Stomach (tissue), 9 donors: ENCODE results near the gene CWC25. TPM values are rescaled to one million over a fixed set of nuclear protein-coding genes. Genes with fewer than 3 reads are reported as not detected.
A peak's percentile ranks its signal among the peaks of the same experiment; 100 is the strongest.

ENCODE experiments used
- DNase-seq, 2 donors: peaks; one replicate each; pipeline versions ENCODE4 v3.0.0 to v3.0.0-alpha.2; 2013 to 2019
- H3K27ac ChIP-seq, 5 donors: fragments of 200-600 bp in 4 of 5; sonication (generic) in 4 of 5; one replicate each; pipeline ENCODE4 v1.5.1; 2013 to 2019; ENCODE audit warnings: mild to moderate bottlenecking in 1 of 5, moderate library complexity in 1 of 5
- H3K27me3 ChIP-seq, 3 donors: fragments of 200-600 bp; sonication (generic); one replicate each; pipeline ENCODE4 v1.5.1; 2017 to 2019; ENCODE audit warnings: mixed run types in 1 of 3
- H3K36me3 ChIP-seq, 4 donors: fragments of 200-600 bp; sonication (generic); 1 replicate in 3 of 4; 2 replicates in 1 of 4; pipeline ENCODE4 v1.5.1; 2016 to 2019
- H3K4me1 ChIP-seq, 4 donors: fragments of 200-600 bp; sonication (generic); one replicate each; pipeline ENCODE4 v1.5.1; 2016 to 2019
- H3K4me3 ChIP-seq, 4 donors: fragments of 200-600 bp; sonication (generic) in 3 of 4; one replicate each; pipeline ENCODE4 v1.5.1; 2016 to 2019; ENCODE audit warnings: mild to moderate bottlenecking in 1 of 4
- H3K9me3 ChIP-seq, 4 donors: fragments of 200-600 bp; sonication (generic); one replicate each; pipeline ENCODE4 v1.5.1; 2016 to 2019
- CTCF ChIP-seq, 7 experiments: fragments of 450-650 bp in 4 of 7; fragments of 200-600 bp in 3 of 7; sonication (generic) in 3 of 7; IDR thresholded peaks; one replicate each; pipeline ENCODE4 v1.5.1; 2016 to 2019; ENCODE audit warnings: antibody characterized with exemption in 7 of 7, control low read depth in 2 of 7, mild to moderate bottlenecking in 1 of 7
- EP300 ChIP-seq: sonication (generic); formaldehyde crosslinking; IDR thresholded peaks from one replicate; pipeline ENCODE4 v1.6.1; 2017; ENCODE audit warnings: antibody characterized with exemption
- POLR2A ChIP-seq, 4 donors: fragments of 450-650 bp; IDR thresholded peaks; one replicate each; pipeline ENCODE4 v1.6.1; 2016; ENCODE audit warnings: antibody characterized with exemption in 4 of 4, control low read depth in 2 of 4, mild to moderate bottlenecking in 1 of 4, moderate library complexity in 1 of 4
- POLR2AphosphoS5 ChIP-seq, 3 donors: sonication (generic); formaldehyde crosslinking; IDR thresholded peaks; one replicate each; pipeline ENCODE4 v1.6.1; 2016; ENCODE audit warnings: antibody characterized with exemption in 3 of 3
- WGBS, 5 donors: extraction: QIAGEN DNeasy Blood & Tissue Kit in 3 of 5; methylation state at CpG; one replicate each; pipeline versions ENCODE4 v1.1.5 to v1.1.7; 2013 to 2018; 5-methylcytosine and 5-hydroxymethylcytosine counted together
- intact Hi-C: fragments of 100-400 bp; cut with DNase I; formaldehyde crosslinking; loops from one replicate; pipeline ENCODE4 v1.15.1; 2023; ENCODE audit warnings: low total_unique reads
- polyA plus RNA-seq, 3 donors: library from polyadenylated mRNA; stranded (reverse); fragments of 200-250 nt; gene quantifications; one replicate each; pipeline ENCODE4 v1.2.3, GENCODE V29; 2013
- total RNA-seq, 5 donors: library from RNA; depleted of rRNA; stranded (reverse); fragments of >200 nt; gene quantifications; one replicate each; pipeline versions ENCODE4 v1.1.0 to v1.2.3, GENCODE V29; 2014 to 2016
- donor health status: healthy with polysubstance abuse.
- donor health status: Bipolar disorder and iron deficiency.
- donor health status: healthy.

The CWC25 gene
- total and polyA plus RNA-seq, 8 donors, result 5.9 to 146 (median 29.9) TPM

- peak; percentile 95 to 99 for DNase-seq
- no peaks in the 10 kb centered on the region for H3K9me3 ChIP-seq
- peaks cover 27 to 54% (median 46%) of the 10 kb centered on the region in 4 donors for H3K36me3 ChIP-seq
- peak within 1 kb of the TSS; percentile 88 to 98 (median 97) for H3K4me3 ChIP-seq
- H3K27me3 ChIP-seq, result no peaks in the 10 kb centered on the region
- peak within 1 kb of the TSS; percentile 89 to 99 (median 99) for H3K27ac ChIP-seq
- H3K4me1 ChIP-seq, result peaks cover 27 to 46% (median 34%) of the 10 kb centered on the region in 4 donors
- 0 to 1% (median 1%) methylated on average over 24 to 76 of the region's 76 CpGs for WGBS, 5 donors
- intact Hi-C loops, result no loop called here
- TF ChIP-seq POLR2AphosphoS5 (IDR thresholded peaks at IDR 0.05), result peak; percentile 61 to 97 (median 81)
- no peak for TF ChIP-seq EP300
- no peak for TF ChIP-seq POLR2A (IDR thresholded peaks at IDR 0.05)
Observed at GRCh38 chr17:38799501-38800236, 25.5 kb downstream of the CWC25 start, which contains the start of gene PIP4K2B. TSS of gene PIP4K2B (minus strand) at chr17:38799556. CDS start at chr17:38799424, 132 bp downstream.

- Histone ChIP-seq H3K27me3 (no peaks in the 10 kb centered on the region), H3K36me3 (peaks cover 21 to 46% (median 39%) of the 10 kb centered on the region in 4 donors), H3K4me3 (peak overlapping the region; percentile 88 to 98 (median 97)), H3K4me1 (peaks cover 27 to 46% (median 34%) of the 10 kb centered on the region in 4 donors), H3K9me3 (no peaks in the 10 kb centered on the region), H3K27ac (peak overlapping the region; percentile 89 to 99 (median 99))
- TF ChIP-seq POLR2A (IDR thresholded peaks at IDR 0.05) (no peak), CTCF (IDR thresholded peaks at IDR 0.05) (no peak), POLR2AphosphoS5 (IDR thresholded peaks at IDR 0.05) (peak in 1 of 3 donors; percentile 11)
- 0 to 2% (median 1%) methylated on average over 37 to 53 of the region's 53 CpGs for WGBS, 5 donors
- DNase-seq, result peak in 1 of 2 donors; percentile 44
- intact Hi-C loops, result no loop called here
Observed at GRCh38 chr17:38798614-38799500, 26.3 kb downstream of the CWC25 start.

GRCh38 chr17:38797828-38798227 is 27.3 kb downstream of the CWC25 start:
- Histone ChIP-seq H3K36me3 (peaks cover 14 to 42% (median 32%) of the 10 kb centered on the region in 4 donors), H3K4me3 (peak overlapping the region; percentile 88 to 98 (median 97)), H3K27ac (peak overlapping the region in 4 of 5 donors; percentile 97 to 99 (median 99)), H3K27me3 (no peaks in the 10 kb centered on the region), H3K9me3 (no peaks in the 10 kb centered on the region), H3K4me1 (peaks cover 27 to 46% (median 34%) of the 10 kb centered on the region in 4 donors)
- no peak for TF ChIP-seq POLR2A (IDR thresholded peaks at IDR 0.05)
- WGBS, 5 donors, result 72 to 78% (median 76%) methylated on average over 6 of the region's 6 CpGs
- intact Hi-C loops, result no loop called here
- no peak for DNase-seq

GRCh38 chr17:38797158-38797490 is 28.0 kb downstream of the CWC25 start:
- Histone ChIP-seq H3K36me3 (peaks cover 7 to 40% (median 31%) of the 10 kb centered on the region in 4 donors), H3K4me1 (peaks cover 27 to 52% (median 34%) of the 10 kb centered on the region in 4 donors), H3K9me3 (no peaks in the 10 kb centered on the region), H3K27me3 (no peaks in the 10 kb centered on the region), H3K27ac (peak overlapping the region in 2 of 5 donors; percentile 97 to 99), H3K4me3 (peak overlapping the region in 3 of 4 donors; percentile 6 to 98 (median 97))
- intact Hi-C loops, result no loop called here
- 65 to 84% (median 74%) methylated on average over 5 of the region's 5 CpGs for WGBS, 5 donors
- DNase-seq, result no peak
- no peak for TF ChIP-seq CTCF (IDR thresholded peaks at IDR 0.05)
- no peak for TF ChIP-seq POLR2AphosphoS5 (IDR thresholded peaks at IDR 0.05)
- TF ChIP-seq POLR2A (IDR thresholded peaks at IDR 0.05), result no peak
- TF ChIP-seq EP300, result no peak
